H9 (cell line): ENCODE results near the gene ANKRD2. TPM values are rescaled to one million over a fixed set of nuclear protein-coding genes. Genes with fewer than 3 reads are reported as not detected.

ENCODE experiments used
- DNase-seq: peaks from one replicate; pipeline ENCODE4 v3.0.0-alpha.2; 2017
- H2AFZ ChIP-seq: one replicate; pipeline ENCODE4 v1.6.1; 2013; ENCODE audit warnings: mild to moderate bottlenecking, low read length, control low read depth, moderate library complexity
- H2AK5ac ChIP-seq: 2 replicates; pipeline ENCODE4 v1.6.1; 2013; ENCODE audit warnings: low read length, control low read depth, mixed read lengths; ENCODE audit not compliant: insufficient read length
- H2BK120ac ChIP-seq: one replicate; pipeline ENCODE4 v1.6.1; 2013; ENCODE audit warnings: low read depth, mild to moderate bottlenecking, low read length, control low read depth, inconsistent platforms; ENCODE audit not compliant: poor library complexity, severe bottlenecking
- H2BK12ac ChIP-seq: 2 replicates; pipeline ENCODE4 v1.6.1; 2013; ENCODE audit warnings: low read length, control low read depth, mixed read lengths, low read depth; ENCODE audit not compliant: insufficient read length
- H2BK15ac ChIP-seq: 2 replicates; pipeline ENCODE4 v1.6.1; 2013; ENCODE audit warnings: low read depth, low read length, control low read depth
- H2BK20ac ChIP-seq: one replicate; pipeline ENCODE4 v1.6.1; 2013; ENCODE audit warnings: low read depth, mild to moderate bottlenecking, low read length, control low read depth, inconsistent platforms; ENCODE audit not compliant: poor library complexity, severe bottlenecking
- H2BK5ac ChIP-seq: 2 replicates; pipeline ENCODE4 v1.6.1; 2013; ENCODE audit warnings: low read length, control low read depth, mixed read lengths; ENCODE audit not compliant: insufficient read length
- H3K14ac ChIP-seq: 2 replicates; pipeline ENCODE4 v1.6.1; 2013; ENCODE audit warnings: low read length, control low read depth; ENCODE audit not compliant: insufficient read depth
- H3K18ac ChIP-seq: 2 replicates; pipeline ENCODE4 v1.6.1; 2013; ENCODE audit warnings: low read depth, mild to moderate bottlenecking, mixed read lengths, low read length, control low read depth; ENCODE audit not compliant: insufficient read length
- H3K23ac ChIP-seq: 2 replicates; pipeline ENCODE4 v1.6.1; 2013; ENCODE audit warnings: low read length, control low read depth, mixed read lengths, low read depth; ENCODE audit not compliant: insufficient read length
- H3K23me2 ChIP-seq: 2 replicates; pipeline ENCODE4 v1.6.1; 2013; ENCODE audit warnings: low read depth, mild to moderate bottlenecking, mixed read lengths, low read length, control low read depth; ENCODE audit not compliant: insufficient read length, poor library complexity, severe bottlenecking
- H3K27ac ChIP-seq: 2 replicates; pipeline ENCODE4 v1.5.1; 2013; ENCODE audit warnings: low read length, control low read depth, mixed read lengths, low read depth; ENCODE audit not compliant: insufficient read length
- H3K27me3 ChIP-seq: 2 replicates; pipeline ENCODE4 v1.6.1; 2013; ENCODE audit warnings: low read length, control low read depth, inconsistent platforms; ENCODE audit not compliant: insufficient read depth
- H3K4ac ChIP-seq: 2 replicates; pipeline ENCODE4 v1.6.1; 2013; ENCODE audit warnings: low read depth, mild to moderate bottlenecking, control low read depth, inconsistent platforms, low read length, moderate library complexity
- H3K4me1 ChIP-seq: 2 replicates; pipeline ENCODE4 v1.6.1; 2013; ENCODE audit warnings: low read length, control low read depth, inconsistent platforms; ENCODE audit not compliant: insufficient read depth
- H3K4me2 ChIP-seq: 2 replicates; pipeline ENCODE4 v1.6.1; 2013; ENCODE audit warnings: low read length, control low read depth, mixed read lengths; ENCODE audit not compliant: insufficient read length, insufficient read depth
- H3K56ac ChIP-seq: 2 replicates; pipeline ENCODE4 v1.6.1; 2013; ENCODE audit warnings: low read depth, mild to moderate bottlenecking, mixed read lengths, low read length, control low read depth; ENCODE audit not compliant: insufficient read length
- H3K79me1 ChIP-seq: 2 replicates; pipeline ENCODE4 v1.6.1; 2013; ENCODE audit warnings: low read depth, mild to moderate bottlenecking, moderate library complexity, low read length, control low read depth, inconsistent platforms; ENCODE audit not compliant: insufficient read depth, poor library complexity, severe bottlenecking
- H3K79me2 ChIP-seq: 2 replicates; pipeline ENCODE4 v1.6.1; 2013; ENCODE audit warnings: low read length, control low read depth, inconsistent platforms; ENCODE audit not compliant: insufficient read depth
- H3K9ac ChIP-seq: 2 replicates; pipeline ENCODE4 v1.6.1; 2013; ENCODE audit warnings: low read length, control low read depth, mixed read lengths; ENCODE audit not compliant: insufficient read length; ENCODE audit errors: extremely low read depth
- H3K9me3 ChIP-seq: one replicate; pipeline ENCODE4 v1.6.1; 2013; ENCODE audit warnings: low read depth, low read length, inconsistent platforms; ENCODE audit not compliant: control insufficient read depth
- H3T11ph ChIP-seq: one replicate; pipeline ENCODE4 v1.6.1; 2013; ENCODE audit warnings: mild to moderate bottlenecking, low read length, control low read depth, inconsistent platforms
- H4K20me1 ChIP-seq: one replicate; pipeline ENCODE4 v1.6.1; 2013; ENCODE audit not compliant: control insufficient read depth, insufficient read length, insufficient read depth
- H4K5ac ChIP-seq: 2 replicates; pipeline ENCODE4 v1.6.1; 2013; ENCODE audit warnings: low read depth, mild to moderate bottlenecking, mixed read lengths, low read length, control low read depth; ENCODE audit not compliant: insufficient read length
- H4K8ac ChIP-seq: replicated peaks from 2 replicates; pipeline ENCODE4 v1.6.1; 2013; ENCODE audit warnings: low read length, control low read depth, mixed read lengths, low read depth; ENCODE audit not compliant: insufficient read length
- H4K91ac ChIP-seq: 2 replicates; pipeline ENCODE4 v1.6.1; 2013; ENCODE audit warnings: low read depth, mild to moderate bottlenecking, moderate library complexity, mixed read lengths, low read length, control low read depth; ENCODE audit not compliant: insufficient read length
- H3K27ac Mint-ChIP-seq, 3 experiments: 2 replicates in 2 of 3; 3 replicates in 1 of 3; pipeline ENCODE4 v1.8.0; 2020 to 2021; ENCODE audit warnings: mixed read lengths in 3 of 3, mild to moderate bottlenecking in 1 of 3, moderate library complexity in 1 of 3
- H3K27me3 Mint-ChIP-seq: 2 replicates; pipeline ENCODE4 v1.8.0; 2021; ENCODE audit warnings: low read depth, mild to moderate bottlenecking, moderate library complexity, mixed read lengths
- H3K36me3 Mint-ChIP-seq, 3 experiments: 2 replicates in 2 of 3; 3 replicates in 1 of 3; pipeline ENCODE4 v1.8.0; 2020 to 2021; ENCODE audit warnings: low read depth in 3 of 3, mixed read lengths in 3 of 3; ENCODE audit not compliant: insufficient read depth in 1 of 3
- H3K4me1 Mint-ChIP-seq, 2 experiments: 2 replicates each; pipeline ENCODE4 v1.8.0; 2020; ENCODE audit warnings: mixed read lengths in 2 of 2
- H3K4me3 Mint-ChIP-seq, 2 experiments: 2 replicates in 1 of 2; 3 replicates in 1 of 2; pipeline ENCODE4 v1.8.0; 2020 to 2021; ENCODE audit warnings: mild to moderate bottlenecking in 2 of 2, mixed read lengths in 2 of 2, moderate library complexity in 1 of 2
- H3K9me3 Mint-ChIP-seq, 2 experiments: 2 replicates in 1 of 2; 3 replicates in 1 of 2; pipeline ENCODE4 v1.8.0; 2020; ENCODE audit warnings: mild to moderate bottlenecking in 2 of 2, mixed read lengths in 2 of 2, moderate library complexity in 1 of 2
- WGBS: extraction: QIAGEN DNeasy Blood & Tissue Kit; methylation state at CpG from one replicate; pipeline ENCODE4 v1.1.7; 2013; ENCODE audit warnings: missing lambda C conversion rate, low lambda C conversion rate, mixed read lengths; ENCODE audit not compliant: insufficient read length; ENCODE audit errors: extremely low coverage; 5-methylcytosine and 5-hydroxymethylcytosine counted together
- total RNA-seq: library from RNA; stranded (reverse); gene quantifications from 2 replicates; pipeline ENCODE4 v1.2.1, GENCODE V29; 2021
- TF ChIP-seq, protein P1 (sequence below): fragments of 200-600 bp; sonication (generic); conservative IDR thresholded peaks from 3 replicates; pipeline ENCODE4 v1.8.0; 2021; ENCODE audit warnings: antibody characterized with exemption, mild to moderate bottlenecking

Gene ANKRD2
- total RNA-seq, 1 experiment from 2014 or later = not detected

- no CpG with 5 or more reads among the region's 6 CpGs for WGBS
- Histone ChIP-seq H3K18ac (no peak overlapping the region), H3T11ph (no peak overlapping the region)
Observed at GRCh38 chr10:97599272-97599619, 26.7 kb downstream of the ANKRD2 start.

More at GRCh38 chr10:97599272-97599619, 26.7 kb downstream of the ANKRD2 start:
- no peak overlapping the region for H2BK15ac ChIP-seq
- no peak overlapping the region for H3K56ac ChIP-seq
- H3K23ac ChIP-seq = no peak overlapping the region
- no peaks in the 10 kb centered on the region for H3K4me1 ChIP-seq
- no peak overlapping the region; the same call in 1 of the 2 replicates for H3K14ac ChIP-seq
- H2BK5ac ChIP-seq = no peak overlapping the region
- H3K79me2 ChIP-seq = no peaks in the 10 kb centered on the region
- DNase-seq = no peak
- no peaks in the 10 kb centered on the region for H3K27me3 ChIP-seq
- H2BK120ac ChIP-seq = no peak overlapping the region
- Mint-ChIP-seq H3K36me3 (no peaks in the 10 kb centered on the region), H3K4me3 (no peak overlapping the region), H3K27me3 (no peaks in the 10 kb centered on the region; the same call in 1 of the 2 replicates), H3K4me1 (peaks cover 6 to 11% of the 10 kb centered on the region in 2 experiments; a peak in 3 of 4 replicates), H3K27ac (0 out of 7 replicates have a peak overlapping the region, but pooled peaks of 2 of the 3 experiments have one; percentile 9 to 15), H3K9me3 (no peaks in the 10 kb centered on the region)
- H3K79me1 ChIP-seq = no peaks in the 10 kb centered on the region
- no peak overlapping the region for H2BK12ac ChIP-seq
- H4K5ac ChIP-seq = no peak overlapping the region
- H4K91ac ChIP-seq = no peak overlapping the region
- TF ChIP-seq, protein P1, sequence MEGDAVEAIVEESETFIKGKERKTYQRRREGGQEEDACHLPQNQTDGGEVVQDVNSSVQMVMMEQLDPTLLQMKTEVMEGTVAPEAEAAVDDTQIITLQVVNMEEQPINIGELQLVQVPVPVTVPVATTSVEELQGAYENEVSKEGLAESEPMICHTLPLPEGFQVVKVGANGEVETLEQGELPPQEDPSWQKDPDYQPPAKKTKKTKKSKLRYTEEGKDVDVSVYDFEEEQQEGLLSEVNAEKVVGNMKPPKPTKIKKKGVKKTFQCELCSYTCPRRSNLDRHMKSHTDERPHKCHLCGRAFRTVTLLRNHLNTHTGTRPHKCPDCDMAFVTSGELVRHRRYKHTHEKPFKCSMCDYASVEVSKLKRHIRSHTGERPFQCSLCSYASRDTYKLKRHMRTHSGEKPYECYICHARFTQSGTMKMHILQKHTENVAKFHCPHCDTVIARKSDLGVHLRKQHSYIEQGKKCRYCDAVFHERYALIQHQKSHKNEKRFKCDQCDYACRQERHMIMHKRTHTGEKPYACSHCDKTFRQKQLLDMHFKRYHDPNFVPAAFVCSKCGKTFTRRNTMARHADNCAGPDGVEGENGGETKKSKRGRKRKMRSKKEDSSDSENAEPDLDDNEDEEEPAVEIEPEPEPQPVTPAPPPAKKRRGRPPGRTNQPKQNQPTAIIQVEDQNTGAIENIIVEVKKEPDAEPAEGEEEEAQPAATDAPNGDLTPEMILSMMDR = no peak
- no peak overlapping the region for H3K4me2 ChIP-seq
- no peak overlapping the region for H2AFZ ChIP-seq
- no peaks in the 10 kb centered on the region for H4K20me1 ChIP-seq
- H3K23me2 ChIP-seq = no peaks in the 10 kb centered on the region
- H3K9me3 ChIP-seq = no peaks in the 10 kb centered on the region
- H4K8ac ChIP-seq = no peak overlapping the region
- H2AK5ac ChIP-seq = no peak overlapping the region
- H3K9ac ChIP-seq = no peak overlapping the region
- H3K27ac ChIP-seq = no peak overlapping the region
- no peak overlapping the region for H3K4ac ChIP-seq
- no peak overlapping the region for H2BK20ac ChIP-seq
